HepG2 (cell line): ENCODE measurements around the gene CCSER1. TPM values are rescaled to one million over a fixed set of nuclear protein-coding genes. Genes with fewer than 3 reads are reported as not detected.

Experiments
- ATAC-seq: fragments of 200-7000 bp; cut with Tn5 transposase; 3 replicates; pipeline ENCODE4 v1.9.1; 2020; ENCODE audit warnings: mild to moderate bottlenecking, moderate library complexity
- BruUV-seq: library from RNA; stranded (reverse); fragments of 400-500 nt; replicated peaks from 2 replicates; lab custom pipeline; 2021; lab: Mats Ljungman, UMichigan
- CTCF ChIA-PET: fragments of 300-600 bp; formaldehyde crosslinking; extraction: SDS; loops from one replicate; lab custom pipeline; 2021; ENCODE audit warnings: low total read pairs, inconsistent platforms, low intra/inter-chr PET ratio; lab: Yijun Ruan, JAX
- POLR2A ChIA-PET: fragments of 350-600 bp; sonication (Branson Sonifier 250); formaldehyde crosslinking; loops from one replicate; lab custom pipeline; 2020; ENCODE audit warnings: antibody characterized with exemption, inconsistent platforms; lab: Yijun Ruan, JAX
- DNase-seq: peaks from one replicate; pipeline ENCODE4 v3.0.0-alpha.2; 2015; ENCODE audit warnings: low spot score
- FAIRE-seq: peaks from 3 replicates; lab custom pipeline; 2011; peaks lifted over from hg19 to GRCh38; lab: Jason Lieb, UNC
- H2AFZ ChIP-seq: one replicate; pipeline ENCODE4 v1.6.1; 2011; ENCODE audit warnings: low read length, inconsistent platforms
- H3K27ac ChIP-seq: fragments of 300-600 bp; 3 replicates; pipeline ENCODE4 v1.8.0; 2011; ENCODE audit warnings: mixed run types, mild to moderate bottlenecking, mixed read lengths, low read length, inconsistent platforms; ENCODE audit not compliant: insufficient read depth; ENCODE audit errors: extremely low read length
- H3K27me3 ChIP-seq, 2 experiments: fragments of 200-600 bp in 1 of 2; 2 replicates in 1 of 2; 3 replicates in 1 of 2; pipeline versions ENCODE4 v1.6.0 to v1.8.0; 2011; ENCODE audit warnings: low read length in 2 of 2, mild to moderate bottlenecking in 2 of 2, moderate library complexity in 2 of 2, inconsistent platforms in 1 of 2; ENCODE audit not compliant: insufficient read depth in 2 of 2, control insufficient read depth in 1 of 2
- H3K36me3 ChIP-seq, 2 experiments: fragments of 200-600 bp in 1 of 2; replicated peaks in 1 of 2; 2 replicates in 1 of 2; 3 replicates in 1 of 2; pipeline versions ENCODE4 v1.5.1 to v1.8.0; 2011; ENCODE audit warnings: low read length in 2 of 2, inconsistent platforms in 1 of 2; ENCODE audit not compliant: insufficient read depth in 2 of 2, control insufficient read depth in 1 of 2
- H3K4me1 ChIP-seq: 2 replicates; pipeline ENCODE4 v1.5.1; 2012; ENCODE audit warnings: low read length, inconsistent platforms; ENCODE audit not compliant: insufficient read depth
- H3K4me2 ChIP-seq: 2 replicates; pipeline ENCODE4 v1.6.0; 2011; ENCODE audit warnings: low read depth, low read length, inconsistent platforms
- H3K4me3 ChIP-seq, 3 experiments: fragments of 200-600 bp in 1 of 3; sonication (generic), shearing (Covaris generic) in 1 of 3; replicated peaks in 1 of 3; 2 replicates each; pipeline ENCODE4 v1.5.1; 2011 to 2016; ENCODE audit warnings: low read length in 3 of 3, inconsistent platforms in 2 of 3, low read depth in 2 of 3, mild to moderate bottlenecking in 2 of 3, control low read depth in 1 of 3, mixed read lengths in 1 of 3; ENCODE audit not compliant: insufficient read depth in 1 of 3
- H3K79me2 ChIP-seq: one replicate; pipeline ENCODE4 v1.6.1; 2011; ENCODE audit warnings: low read length, inconsistent platforms; ENCODE audit not compliant: insufficient read depth
- H3K9ac ChIP-seq: 2 replicates; pipeline ENCODE4 v1.6.0; 2011; ENCODE audit warnings: mild to moderate bottlenecking, low read depth, low read length, inconsistent platforms; ENCODE audit not compliant: insufficient read depth
- H3K9me3 ChIP-seq: 2 replicates; pipeline ENCODE4 v1.5.1; 2012; ENCODE audit warnings: mild to moderate bottlenecking, low read length
- H4K20me1 ChIP-seq: 2 replicates; pipeline ENCODE4 v1.6.0; 2011; ENCODE audit warnings: inconsistent platforms, mild to moderate bottlenecking, low read length, moderate library complexity; ENCODE audit not compliant: insufficient read depth
- AGO2 ChIP-seq: fragments of 200-400 bp; formaldehyde crosslinking; optimal IDR thresholded peaks from 2 replicates; pipeline ENCODE3; 2017; ENCODE audit warnings: mild to moderate bottlenecking, low read depth, low read length, moderate library complexity
- ERF ChIP-seq: IDR thresholded peaks from 2 replicates; pipeline ENCODE4 v1.6.1; 2018; ENCODE audit warnings: missing biosample characterization, missing genetic modification reagents
- FOXK2 ChIP-seq: fragments of 450-650 bp; IDR thresholded peaks from 2 replicates; pipeline ENCODE4 v1.6.1; 2016
- MAF1 ChIP-seq: sonication (generic); formaldehyde crosslinking; IDR thresholded peaks from 2 replicates; pipeline ENCODE4 v1.5.0; 2020; ENCODE audit warnings: missing genetic modification reagents, borderline replicate concordance
- MIER2 ChIP-seq: IDR thresholded peaks from 2 replicates; pipeline ENCODE4 v1.6.1; 2016; ENCODE audit warnings: missing biosample characterization, missing genetic modification reagents
- MYNN ChIP-seq: sonication (generic); formaldehyde crosslinking; IDR thresholded peaks from 2 replicates; pipeline ENCODE4 v1.4.0; 2020; ENCODE audit warnings: mild to moderate bottlenecking, low read depth, missing genetic modification reagents
- NCOA5 ChIP-seq: sonication (generic); formaldehyde crosslinking; IDR thresholded peaks from 2 replicates; pipeline ENCODE4 v1.4.0; 2020; ENCODE audit warnings: missing genetic modification reagents
- NR2F2 ChIP-seq: IDR thresholded peaks from 2 replicates; pipeline ENCODE4 v1.6.1; 2012; ENCODE audit warnings: low read depth, inconsistent platforms, borderline replicate concordance
- PHF8 ChIP-seq: sonication (generic); formaldehyde crosslinking; IDR thresholded peaks from 2 replicates; pipeline ENCODE4 v1.5.0; 2020; ENCODE audit warnings: missing genetic modification reagents
- RXRA ChIP-seq: sonication (generic); formaldehyde crosslinking; IDR thresholded peaks from 2 replicates; pipeline ENCODE4 v1.5.1; 2020; ENCODE audit warnings: missing genetic modification reagents
- TBP ChIP-seq: sonication (generic); formaldehyde crosslinking; IDR thresholded peaks from 2 replicates; pipeline ENCODE4 v1.5.0; 2020; ENCODE audit warnings: missing genetic modification reagents
- YEATS4 ChIP-seq: sonication (generic); formaldehyde crosslinking; IDR thresholded peaks from 2 replicates; pipeline ENCODE4 v1.4.0; 2020; ENCODE audit warnings: missing genetic modification reagents, borderline replicate concordance
- ZNF230 ChIP-seq: sonication (generic); formaldehyde crosslinking; IDR thresholded peaks from 2 replicates; pipeline ENCODE4 v1.4.0; 2020; ENCODE audit warnings: mild to moderate bottlenecking, missing genetic modification reagents
- ZNF563 ChIP-seq: sonication (generic); formaldehyde crosslinking; IDR thresholded peaks from 2 replicates; pipeline ENCODE4 v1.8.0; 2022; ENCODE audit warnings: mild to moderate bottlenecking, moderate library complexity, missing genetic modification reagents
- ZNF720 ChIP-seq: sonication (generic); formaldehyde crosslinking; IDR thresholded peaks from 2 replicates; pipeline ENCODE4 v1.4.0; 2020; ENCODE audit warnings: missing genetic modification reagents
- WGBS: methylation state at CpG from one replicate; pipeline ENCODE4 v1.1.6; 2017; ENCODE audit warnings: low lambda C conversion rate; 5-methylcytosine and 5-hydroxymethylcytosine counted together
- in situ Hi-C: cut with HindIII; loops from 2 replicates; pipeline ENCODE4 v1.10.0; 2017; ENCODE audit warnings: low pct_unique_long_range_greater_than_20kb; ENCODE audit not compliant: extremely low pct_ligation_motif_present
- intact Hi-C: fragments of 100-400 bp; cut with micrococcal nuclease; formaldehyde crosslinking; loops from one replicate; pipeline ENCODE4 v1.10.0; 2022; ENCODE audit not compliant: unreplicated experiment
- polyA plus RNA-seq, 8 experiments: library from polyadenylated mRNA; depleted of rRNA in 3 of 8; stranded (reverse) in 7 of 8; unstranded in 1 of 8; fragments of >200 nt; fragmentation: Illumina TruSeq in 4 of 8; extraction: Trizol in 4 of 8; gene quantifications; 2 replicates each; pipeline versions ENCODE4 v1.2.1 to v1.2.3, GENCODE V29; 2011 to 2016; ENCODE audit warnings: low read depth in 4 of 8, missing spikeins in 1 of 8, mixed read lengths in 1 of 8; ENCODE audit not compliant: insufficient read depth in 1 of 8
- total RNA-seq, 5 experiments: library from RNA; depleted of rRNA; stranded (reverse); fragments of >200 nt; fragmentation: Illumina TruSeq; extraction: Trizol; gene quantifications; 2 replicates each; pipeline ENCODE4 v1.2.3, GENCODE V29; 2016; ENCODE audit warnings: low read depth in 1 of 5
- TF ChIP-seq, protein P1 (sequence below): sonication (generic); formaldehyde crosslinking; IDR thresholded peaks from 2 replicates; pipeline ENCODE4 v1.5.0; 2020; ENCODE audit warnings: mild to moderate bottlenecking, missing genetic modification reagents, borderline replicate concordance
- TF ChIP-seq, protein P2 (sequence below): sonication (generic); formaldehyde crosslinking; IDR thresholded peaks from 2 replicates; pipeline ENCODE4 v1.5.1; 2020; ENCODE audit warnings: mild to moderate bottlenecking, missing genetic modification reagents, borderline replicate concordance
- TF ChIP-seq, protein P3 (sequence below): sonication (generic); formaldehyde crosslinking; IDR thresholded peaks from 2 replicates; pipeline ENCODE4 v1.8.0; 2022; ENCODE audit warnings: missing genetic modification reagents, low read depth, mild to moderate bottlenecking, borderline replicate concordance

The CCSER1 gene
- total and polyA plus RNA-seq, 2 of the 13 experiments (the other 11 are each of a cell fraction or from before 2014, with no cell fraction given) = not detected

DNA sequence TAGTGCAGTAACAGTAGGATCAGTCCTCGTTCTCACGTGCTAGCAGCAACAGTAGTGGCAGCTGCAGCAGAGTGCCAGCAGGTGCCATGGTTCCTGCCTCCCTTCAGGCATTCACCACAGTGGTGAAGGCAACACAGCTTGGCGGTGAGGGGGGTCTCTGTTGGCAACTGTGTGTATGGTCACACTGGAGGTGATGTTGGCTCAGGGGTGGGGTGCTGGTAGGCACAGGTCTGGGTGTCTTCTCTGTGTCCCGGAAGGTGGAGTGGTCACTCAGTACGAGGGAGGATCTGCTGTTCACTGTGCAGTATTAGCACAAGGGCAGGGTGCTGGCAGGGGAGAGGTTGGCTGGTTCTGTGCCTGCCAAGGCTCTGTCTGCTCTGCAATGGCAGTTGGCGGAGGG is 671.8 kb downstream of the CCSER1 start:
- intact Hi-C loops = no loop called here
- WGBS = 0% methylated on average over 2 of the region's 6 CpGs
- no peaks in the 10 kb centered on the region; a peak in 1 of 5 replicates for H3K27me3 ChIP-seq
- no peak overlapping the region for H3K9ac ChIP-seq
- no peak overlapping the region for H3K4me3 ChIP-seq
- no peak overlapping the region for H2AFZ ChIP-seq
- ATAC-seq (no peak), FAIRE-seq (no peak), DNase-seq (no peak)
- in situ Hi-C loops = no loop called here
- H3K36me3 ChIP-seq = no peaks in the 10 kb centered on the region
- no TSS peak for BruUV-seq
- no peaks in the 10 kb centered on the region for H4K20me1 ChIP-seq
- ChIA-PET POLR2A (no interaction called here), CTCF (no interaction called here)
- H3K4me2 ChIP-seq = no peak overlapping the region
- no peaks in the 10 kb centered on the region for H3K79me2 ChIP-seq
- no peak overlapping the region for H3K27ac ChIP-seq
- H3K9me3 ChIP-seq = peaks cover 9% of the 10 kb centered on the region; the same call in 1 of the 2 replicates
- H3K4me1 ChIP-seq = no peaks in the 10 kb centered on the region
- TF ChIP-seq RXRA = no peak
- TF ChIP-seq ZNF230 = no peak
- TF ChIP-seq, protein P1, sequence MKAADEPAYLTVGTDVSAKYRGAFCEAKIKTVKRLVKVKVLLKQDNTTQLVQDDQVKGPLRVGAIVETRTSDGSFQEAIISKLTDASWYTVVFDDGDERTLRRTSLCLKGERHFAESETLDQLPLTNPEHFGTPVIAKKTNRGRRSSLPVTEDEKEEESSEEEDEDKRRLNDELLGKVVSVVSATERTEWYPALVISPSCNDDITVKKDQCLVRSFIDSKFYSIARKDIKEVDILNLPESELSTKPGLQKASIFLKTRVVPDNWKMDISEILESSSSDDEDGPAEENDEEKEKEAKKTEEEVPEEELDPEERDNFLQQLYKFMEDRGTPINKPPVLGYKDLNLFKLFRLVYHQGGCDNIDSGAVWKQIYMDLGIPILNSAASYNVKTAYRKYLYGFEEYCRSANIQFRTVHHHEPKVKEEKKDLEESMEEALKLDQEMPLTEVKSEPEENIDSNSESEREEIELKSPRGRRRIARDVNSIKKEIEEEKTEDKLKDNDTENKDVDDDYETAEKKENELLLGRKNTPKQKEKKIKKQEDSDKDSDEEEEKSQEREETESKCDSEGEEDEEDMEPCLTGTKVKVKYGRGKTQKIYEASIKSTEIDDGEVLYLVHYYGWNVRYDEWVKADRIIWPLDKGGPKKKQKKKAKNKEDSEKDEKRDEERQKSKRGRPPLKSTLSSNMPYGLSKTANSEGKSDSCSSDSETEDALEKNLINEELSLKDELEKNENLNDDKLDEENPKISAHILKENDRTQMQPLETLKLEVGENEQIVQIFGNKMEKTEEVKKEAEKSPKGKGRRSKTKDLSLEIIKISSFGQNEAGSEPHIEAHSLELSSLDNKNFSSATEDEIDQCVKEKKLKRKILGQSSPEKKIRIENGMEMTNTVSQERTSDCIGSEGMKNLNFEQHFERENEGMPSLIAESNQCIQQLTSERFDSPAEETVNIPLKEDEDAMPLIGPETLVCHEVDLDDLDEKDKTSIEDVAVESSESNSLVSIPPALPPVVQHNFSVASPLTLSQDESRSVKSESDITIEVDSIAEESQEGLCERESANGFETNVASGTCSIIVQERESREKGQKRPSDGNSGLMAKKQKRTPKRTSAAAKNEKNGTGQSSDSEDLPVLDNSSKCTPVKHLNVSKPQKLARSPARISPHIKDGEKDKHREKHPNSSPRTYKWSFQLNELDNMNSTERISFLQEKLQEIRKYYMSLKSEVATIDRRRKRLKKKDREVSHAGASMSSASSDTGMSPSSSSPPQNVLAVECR (CRISPR knock-in tag) = no peak
- TF ChIP-seq ZNF563 = no peak
- no peak for TF ChIP-seq MIER2 (CRISPR knock-in tag)
- TF ChIP-seq AGO2 = no peak
- TF ChIP-seq MYNN (CRISPR knock-in tag) = no peak
- TF ChIP-seq, protein P2, sequence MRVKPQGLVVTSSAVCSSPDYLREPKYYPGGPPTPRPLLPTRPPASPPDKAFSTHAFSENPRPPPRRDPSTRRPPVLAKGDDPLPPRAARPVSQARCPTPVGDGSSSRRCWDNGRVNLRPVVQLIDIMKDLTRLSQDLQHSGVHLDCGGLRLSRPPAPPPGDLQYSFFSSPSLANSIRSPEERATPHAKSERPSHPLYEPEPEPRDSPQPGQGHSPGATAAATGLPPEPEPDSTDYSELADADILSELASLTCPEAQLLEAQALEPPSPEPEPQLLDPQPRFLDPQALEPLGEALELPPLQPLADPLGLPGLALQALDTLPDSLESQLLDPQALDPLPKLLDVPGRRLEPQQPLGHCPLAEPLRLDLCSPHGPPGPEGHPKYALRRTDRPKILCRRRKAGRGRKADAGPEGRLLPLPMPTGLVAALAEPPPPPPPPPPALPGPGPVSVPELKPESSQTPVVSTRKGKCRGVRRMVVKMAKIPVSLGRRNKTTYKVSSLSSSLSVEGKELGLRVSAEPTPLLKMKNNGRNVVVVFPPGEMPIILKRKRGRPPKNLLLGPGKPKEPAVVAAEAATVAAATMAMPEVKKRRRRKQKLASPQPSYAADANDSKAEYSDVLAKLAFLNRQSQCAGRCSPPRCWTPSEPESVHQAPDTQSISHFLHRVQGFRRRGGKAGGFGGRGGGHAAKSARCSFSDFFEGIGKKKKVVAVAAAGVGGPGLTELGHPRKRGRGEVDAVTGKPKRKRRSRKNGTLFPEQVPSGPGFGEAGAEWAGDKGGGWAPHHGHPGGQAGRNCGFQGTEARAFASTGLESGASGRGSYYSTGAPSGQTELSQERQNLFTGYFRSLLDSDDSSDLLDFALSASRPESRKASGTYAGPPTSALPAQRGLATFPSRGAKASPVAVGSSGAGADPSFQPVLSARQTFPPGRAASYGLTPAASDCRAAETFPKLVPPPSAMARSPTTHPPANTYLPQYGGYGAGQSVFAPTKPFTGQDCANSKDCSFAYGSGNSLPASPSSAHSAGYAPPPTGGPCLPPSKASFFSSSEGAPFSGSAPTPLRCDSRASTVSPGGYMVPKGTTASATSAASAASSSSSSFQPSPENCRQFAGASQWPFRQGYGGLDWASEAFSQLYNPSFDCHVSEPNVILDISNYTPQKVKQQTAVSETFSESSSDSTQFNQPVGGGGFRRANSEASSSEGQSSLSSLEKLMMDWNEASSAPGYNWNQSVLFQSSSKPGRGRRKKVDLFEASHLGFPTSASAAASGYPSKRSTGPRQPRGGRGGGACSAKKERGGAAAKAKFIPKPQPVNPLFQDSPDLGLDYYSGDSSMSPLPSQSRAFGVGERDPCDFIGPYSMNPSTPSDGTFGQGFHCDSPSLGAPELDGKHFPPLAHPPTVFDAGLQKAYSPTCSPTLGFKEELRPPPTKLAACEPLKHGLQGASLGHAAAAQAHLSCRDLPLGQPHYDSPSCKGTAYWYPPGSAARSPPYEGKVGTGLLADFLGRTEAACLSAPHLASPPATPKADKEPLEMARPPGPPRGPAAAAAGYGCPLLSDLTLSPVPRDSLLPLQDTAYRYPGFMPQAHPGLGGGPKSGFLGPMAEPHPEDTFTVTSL (CRISPR knock-in tag) = no peak
- no peak for TF ChIP-seq PHF8 (CRISPR knock-in tag)
- no peak for TF ChIP-seq FOXK2
- no peak for TF ChIP-seq MAF1 (CRISPR knock-in tag)
- TF ChIP-seq ZNF720 (CRISPR knock-in tag) = no peak
- TF ChIP-seq NR2F2 = no peak
- TF ChIP-seq, protein P3, sequence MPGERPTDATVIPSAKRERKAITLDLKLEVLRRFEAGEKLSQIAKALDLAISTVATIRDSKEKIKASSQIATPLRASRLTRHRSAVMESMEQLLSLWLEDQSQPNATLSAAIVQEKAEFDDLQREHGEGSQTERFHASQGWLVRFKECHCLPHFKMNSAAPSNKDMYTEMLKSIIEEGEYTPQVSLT (CRISPR knock-in tag) = no peak
- TF ChIP-seq YEATS4 (CRISPR knock-in tag) = no peak
- no peak for TF ChIP-seq ERF (CRISPR knock-in tag)
- no peak for TF ChIP-seq TBP (CRISPR knock-in tag)
- no peak for TF ChIP-seq NCOA5 (CRISPR knock-in tag)
